ENCODE data around the gene AGER.
"Not testable (repeated sequence)": the region's sequence is repeated elsewhere in the genome, so short reads cannot be mapped to it uniquely, and the experiment has no call there.

The AGER gene

DNA sequence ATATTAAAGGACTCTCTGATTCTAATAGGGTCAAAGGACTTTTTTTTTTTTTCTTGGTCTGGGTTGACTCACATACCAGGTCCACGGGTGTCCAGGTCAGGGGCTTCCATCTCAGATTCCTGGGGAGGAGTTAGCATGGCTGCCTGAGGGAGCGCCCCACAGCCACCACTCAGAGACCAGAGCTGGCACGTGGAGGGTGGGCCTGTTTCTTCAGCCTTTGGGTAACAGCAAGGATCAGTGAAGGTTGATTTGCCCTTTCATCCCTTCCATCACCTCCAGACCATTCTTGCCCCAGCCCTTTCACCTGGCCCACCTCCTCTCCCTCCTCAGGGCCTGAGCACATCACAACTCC, 14.3 kb upstream of the AGER start:
- no peak for DNase-seq

DNA sequence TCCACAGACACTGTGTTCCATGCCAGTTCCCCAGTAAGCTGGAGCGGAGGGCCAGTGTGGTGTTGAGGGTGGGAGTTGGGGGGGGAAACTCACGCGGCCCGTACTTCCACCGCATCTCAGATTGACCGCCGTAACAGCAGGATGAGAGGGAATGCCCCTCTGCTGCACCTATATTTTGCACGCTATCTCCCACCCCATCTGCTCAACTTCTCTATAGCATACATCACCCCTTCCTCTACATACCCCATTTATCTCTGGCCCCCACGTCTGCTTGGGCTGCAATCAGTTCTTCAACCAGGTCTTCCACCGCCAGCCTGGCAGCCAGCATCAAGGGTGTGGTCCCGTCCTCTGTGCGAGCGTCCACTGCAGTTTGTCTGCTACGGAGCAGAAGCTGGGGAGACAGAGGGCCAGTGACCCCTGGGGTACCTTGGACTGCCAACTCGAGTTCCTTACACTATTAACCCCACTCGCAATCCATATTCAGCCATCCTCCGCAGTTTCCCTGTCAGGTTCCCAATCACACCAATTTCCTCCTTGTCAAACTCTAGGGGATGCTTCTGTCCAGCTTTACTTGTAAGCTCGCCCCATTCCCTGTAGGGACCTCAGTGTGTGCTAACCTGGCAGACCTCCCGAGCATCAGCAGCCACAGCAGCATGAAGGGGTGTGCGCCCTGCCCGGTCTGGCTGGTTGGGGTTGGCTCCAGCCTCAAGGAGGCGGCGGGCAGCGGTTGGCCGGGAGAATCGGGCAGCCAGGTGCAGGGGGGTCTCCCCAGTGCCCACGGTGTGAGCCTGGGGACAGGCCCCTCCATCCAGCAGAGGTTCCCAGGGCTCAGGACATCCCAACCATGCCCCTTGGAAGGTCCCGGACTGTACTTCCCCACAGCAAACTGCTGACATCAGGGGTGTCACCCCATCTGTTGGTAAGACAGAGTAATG, 12.9 kb upstream of the AGER start:
- no peak for DNase-seq

DNA sequence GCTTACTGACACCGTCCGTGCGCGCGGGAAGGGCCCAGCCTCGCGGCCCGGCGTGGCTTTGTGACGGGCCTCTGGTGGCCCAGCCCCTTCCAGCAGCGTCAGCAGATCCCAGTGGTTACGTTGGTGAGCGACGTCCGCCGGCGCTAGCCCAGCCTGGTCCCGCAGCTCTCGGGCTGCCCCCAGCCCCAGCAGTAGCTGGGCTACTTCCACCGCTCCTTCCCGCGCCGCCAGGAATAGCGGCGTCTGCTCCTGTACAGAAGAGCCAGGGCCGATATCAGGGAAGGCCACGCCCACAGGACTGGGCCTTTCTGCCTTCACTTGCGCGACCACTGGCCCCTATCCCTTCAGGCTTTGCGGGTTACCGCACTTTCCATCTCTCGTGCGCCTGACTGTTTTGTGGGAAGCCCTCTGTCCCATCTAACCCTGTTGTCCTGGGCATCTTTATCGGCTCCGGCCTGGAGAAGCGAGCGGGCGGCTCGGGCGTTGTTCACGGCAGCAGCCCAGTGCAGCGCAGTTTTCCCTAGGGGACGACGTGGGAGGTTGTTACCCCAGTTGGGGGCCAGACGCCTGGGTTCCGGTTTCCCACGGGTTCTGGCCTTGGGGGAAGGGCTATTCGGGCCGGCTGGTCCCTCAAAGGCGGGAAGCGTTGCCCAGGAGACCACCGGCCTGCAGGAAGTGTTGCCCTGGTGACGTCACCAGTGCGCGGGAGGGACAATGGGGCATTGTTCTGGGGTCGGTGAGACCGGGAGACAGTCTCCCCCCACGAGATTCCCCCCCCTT, 12.0 kb upstream of the AGER start:
- DNase-seq: peak; percentile 89

DNA sequence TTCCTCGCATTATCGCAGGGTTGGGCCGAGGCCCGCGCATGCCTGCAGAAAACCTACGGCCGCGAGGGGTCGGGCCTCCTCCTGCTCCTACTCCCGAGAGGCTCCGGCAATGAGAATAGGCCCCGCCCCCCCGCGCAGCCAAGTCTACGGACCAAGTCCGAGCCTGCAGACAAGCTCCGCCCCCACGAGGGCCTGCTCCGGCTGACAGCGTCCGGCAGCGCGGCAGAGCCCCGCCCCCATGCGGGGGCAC, 11.5 kb upstream of the AGER start:
- peak; percentile 100 for DNase-seq

DNA sequence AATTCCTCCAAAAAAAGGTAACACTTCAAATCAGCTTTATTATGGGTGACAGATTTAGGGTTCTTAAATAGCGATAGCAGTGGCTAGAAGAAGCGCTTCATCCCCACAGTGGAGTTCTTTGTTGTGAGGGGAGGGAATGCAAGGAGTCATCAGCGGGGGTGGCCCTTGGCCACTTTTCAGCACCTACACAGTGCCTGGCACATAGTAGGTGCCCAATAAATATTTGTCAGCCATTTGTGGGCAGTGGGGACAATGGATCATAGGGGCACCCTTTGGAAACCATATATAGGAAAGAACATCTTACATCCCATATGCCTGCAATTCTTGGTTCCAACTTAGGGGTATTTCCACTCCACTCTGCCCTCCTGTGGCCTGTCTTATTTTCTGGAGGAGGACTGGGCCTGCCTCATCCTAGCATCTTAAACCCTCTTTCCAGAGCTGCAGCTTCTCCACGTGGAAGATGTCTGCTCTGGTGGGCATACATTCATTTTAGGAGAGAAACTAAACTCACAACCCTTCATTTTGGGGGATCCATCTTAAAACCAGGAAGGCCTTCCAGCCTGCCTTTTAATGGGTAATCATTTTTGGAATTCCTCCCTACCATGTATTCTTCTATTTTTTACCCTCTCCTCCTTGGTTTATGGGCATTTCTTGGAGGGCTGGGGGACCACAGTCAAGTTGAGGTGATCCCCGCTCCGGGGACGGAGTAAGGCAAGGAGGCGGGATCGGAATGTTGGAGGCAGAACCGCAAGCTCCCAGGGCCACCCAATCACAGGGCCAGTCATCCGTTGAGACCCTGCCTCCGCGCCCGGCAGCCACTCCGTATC, 11.0 kb upstream of the AGER start:
- peak; percentile 67 for DNase-seq

DNA sequence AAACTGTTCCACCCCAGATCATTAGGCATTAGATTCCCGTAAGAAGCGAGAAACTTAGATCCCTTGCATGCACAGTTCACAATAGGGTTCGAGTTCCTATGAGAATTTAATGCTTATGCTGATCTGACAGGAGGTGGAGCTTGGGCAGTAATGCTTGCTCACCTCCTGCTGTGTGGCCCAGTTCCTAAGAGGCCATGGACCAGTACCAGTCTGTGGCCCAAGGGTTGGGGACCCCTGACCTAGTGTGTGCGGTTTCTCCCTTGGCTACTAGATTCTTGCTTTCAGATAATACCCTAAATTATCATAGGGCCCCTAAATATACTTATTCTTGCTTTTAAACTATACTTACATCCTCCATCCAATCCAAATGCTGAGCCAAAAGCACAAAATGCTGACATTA, 10.3 kb upstream of the AGER start:
- DNase-seq: no peak

DNA sequence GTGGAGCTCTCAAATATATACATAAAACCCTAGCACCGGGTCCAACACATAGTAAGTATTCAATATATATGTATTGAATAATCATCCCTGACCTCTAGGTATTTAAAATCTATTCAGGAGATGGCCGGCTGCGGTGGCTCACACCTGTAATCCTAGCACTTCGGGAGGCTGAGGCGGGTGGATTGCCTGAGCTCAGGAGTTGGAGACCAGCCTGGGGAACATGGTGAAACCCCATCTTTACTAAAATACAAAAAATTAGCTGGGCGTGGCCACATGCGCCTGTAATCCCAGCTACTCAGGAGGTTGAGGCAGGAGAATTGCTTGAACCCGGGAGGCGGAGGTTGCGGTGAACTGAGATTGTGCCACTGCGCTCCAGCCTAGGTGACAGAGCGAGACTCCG, 9.0 kb upstream of the AGER start:
- DNase-seq: not testable (repeated sequence)

DNA sequence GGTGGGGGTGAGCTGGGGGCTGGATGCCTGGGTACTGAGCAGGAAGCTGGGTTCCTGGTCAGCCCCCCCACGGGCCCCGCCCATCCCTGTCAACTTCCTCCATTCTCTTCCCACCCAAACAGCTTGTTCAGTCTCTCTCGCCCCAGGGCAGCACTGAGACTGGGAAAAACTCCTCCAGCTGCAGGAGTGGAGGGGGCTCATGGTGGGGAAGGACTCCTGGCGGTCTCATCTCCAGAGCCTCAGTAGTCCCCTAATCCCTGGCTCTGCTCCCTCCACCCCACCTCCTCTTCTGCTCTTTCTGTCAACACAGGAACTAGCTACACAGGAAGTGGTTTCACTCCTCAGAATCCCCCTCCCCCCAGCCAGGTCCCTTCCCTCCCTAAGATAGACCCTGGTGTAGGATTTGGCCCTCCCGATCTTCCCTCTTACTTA, 8.6 kb upstream of the AGER start, which contains the start of gene GPSM3:
GPSM3 (minus strand) TSS at position 36 of the 432 bp plus-strand sequence. CDS start 130 bp downstream, outside the sequence.
- DNase-seq: peak; percentile 75

DNA sequence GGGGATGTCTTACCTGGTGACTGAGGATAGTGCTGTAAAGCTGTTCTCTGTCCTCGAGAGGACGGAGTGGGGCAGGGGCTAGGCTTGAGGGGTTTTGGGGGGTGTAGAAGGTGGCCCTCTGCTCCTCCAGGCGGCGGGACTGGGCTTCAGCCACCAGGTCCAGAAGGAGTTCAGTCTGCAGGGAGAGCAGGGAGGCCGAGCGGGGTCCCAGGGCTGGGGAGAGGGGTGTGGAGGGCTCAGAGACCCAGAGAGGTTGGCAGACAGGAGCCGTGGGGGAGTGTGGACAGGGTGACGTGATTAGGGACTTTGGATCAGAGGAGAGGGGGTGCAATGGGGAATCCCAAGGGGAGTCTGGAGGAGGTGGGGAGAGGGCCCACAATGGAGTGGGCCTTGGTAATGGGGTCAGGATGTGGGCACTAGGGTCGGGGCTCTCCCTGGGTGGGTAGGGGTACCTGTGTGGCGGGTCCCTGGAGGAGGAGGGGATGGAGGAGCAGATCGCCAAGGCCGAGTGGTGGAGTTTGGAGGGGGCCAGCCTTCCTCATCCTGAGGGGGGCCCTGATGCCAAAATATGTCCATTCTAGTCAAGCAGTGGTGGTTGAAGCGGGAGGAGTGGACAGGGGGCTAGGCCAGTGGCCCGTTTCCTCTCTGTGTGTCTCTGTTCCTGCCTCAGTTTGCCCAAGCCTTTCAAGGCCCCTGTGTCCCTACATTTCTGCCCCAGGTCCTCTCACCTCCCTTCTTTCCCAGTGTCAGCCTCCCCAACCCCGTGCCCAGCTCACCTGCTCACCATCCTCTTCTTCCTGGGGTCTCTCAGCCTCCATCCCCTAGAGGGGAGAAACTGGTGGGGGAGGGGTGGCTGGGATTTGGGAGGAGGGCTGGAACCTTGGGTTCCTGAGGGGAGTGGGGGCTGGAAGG, 7.9 kb upstream of the AGER start:
- peak; percentile 59 for DNase-seq

DNA sequence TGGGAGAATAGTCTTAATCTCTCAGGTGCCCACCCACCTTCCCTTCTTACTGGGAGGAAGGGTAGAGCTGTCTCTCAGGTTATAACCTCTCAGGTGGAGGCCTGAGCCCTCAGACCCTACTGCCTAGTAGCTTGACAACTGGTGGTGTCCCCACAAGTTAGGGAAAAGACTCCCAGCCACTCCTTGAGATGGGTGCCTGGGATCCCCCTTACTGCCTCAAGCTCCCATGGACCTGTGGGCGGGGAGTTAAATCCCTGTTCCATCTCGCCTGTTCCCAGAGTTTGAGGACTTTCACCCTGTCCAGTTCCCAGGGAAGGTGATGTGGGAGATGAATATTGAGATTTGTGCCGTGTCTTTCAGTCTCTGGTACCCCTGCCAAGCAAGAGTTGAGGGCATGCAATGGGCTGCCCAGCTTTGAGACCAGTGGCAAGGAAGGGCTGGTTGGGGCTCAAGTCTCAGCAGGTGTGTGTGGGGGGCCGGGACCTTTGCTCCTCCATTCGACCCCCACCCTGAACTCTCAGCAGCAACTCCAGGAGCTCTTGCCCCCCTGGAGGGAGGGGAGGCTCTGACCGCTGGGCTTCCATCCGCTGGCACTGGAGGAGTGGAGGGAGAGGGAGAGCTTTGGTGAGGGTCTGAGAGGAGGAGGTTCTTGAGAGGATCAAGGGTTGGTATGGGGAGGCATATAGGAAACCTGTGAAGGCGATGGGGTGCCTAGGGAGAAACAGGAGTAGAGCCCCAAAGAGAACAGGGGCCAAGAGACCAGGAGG, 7.0 kb upstream of the AGER start:
- DNase-seq: no peak

DNA sequence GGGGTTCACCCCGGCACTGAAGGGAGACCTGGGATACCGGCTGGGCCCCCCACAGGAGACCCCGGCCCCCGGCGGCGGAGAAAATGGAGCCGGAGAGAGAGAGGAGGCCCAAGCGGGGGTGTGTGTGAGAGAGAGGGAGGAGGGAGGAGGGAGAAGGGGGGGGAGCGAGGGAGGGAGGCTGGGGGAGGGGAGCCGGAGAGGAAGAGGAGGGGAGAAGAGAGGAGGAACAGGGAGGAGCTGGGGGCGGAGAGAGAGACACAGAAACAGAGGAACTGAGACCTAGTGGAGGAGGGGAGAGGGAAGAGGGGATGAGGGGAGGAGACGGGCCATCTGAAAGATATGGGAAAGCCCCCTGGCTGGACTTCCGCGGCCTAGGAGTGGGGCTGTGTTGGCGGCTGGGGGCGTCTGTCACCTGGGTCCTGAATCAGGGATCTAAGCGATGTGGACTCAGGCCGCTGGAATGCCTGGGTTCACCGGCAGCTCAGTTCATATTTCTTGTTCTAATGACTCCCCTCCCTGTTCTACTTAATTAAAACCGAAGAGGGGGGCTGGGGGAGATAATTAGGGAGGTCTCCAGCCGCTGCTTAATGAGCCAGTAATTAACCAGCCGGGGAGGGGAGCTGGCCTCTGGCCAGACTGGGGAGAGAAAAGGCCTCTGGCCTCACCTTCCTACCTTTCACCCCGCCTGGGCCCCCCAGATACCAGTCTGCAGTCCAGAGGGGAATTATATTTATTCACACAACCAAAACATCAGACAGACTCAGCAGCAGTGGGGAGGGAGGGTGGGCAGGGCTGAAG, 6.2 kb upstream of the AGER start, which contains the start of gene PBX2:
PBX2 (minus strand) TSS at position 149 of the 798 bp plus-strand sequence. CDS start 287 bp downstream, outside the sequence.
- peak; percentile 87 for DNase-seq

DNA sequence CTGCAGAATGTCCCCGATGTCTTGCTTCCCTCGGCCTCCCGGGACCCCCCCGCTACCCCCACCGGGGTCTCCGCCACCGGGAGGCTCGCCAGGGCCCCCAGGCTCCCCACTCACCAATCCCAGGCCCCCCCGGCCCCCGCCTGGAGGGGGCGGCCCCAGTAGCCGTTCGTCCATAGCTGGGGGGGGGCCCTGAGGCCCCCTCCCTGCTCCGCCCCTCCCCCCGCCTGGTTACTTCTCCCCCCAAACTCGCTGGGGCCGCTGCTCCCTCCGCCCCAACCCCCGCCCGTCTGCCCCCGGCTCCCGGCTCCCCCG, 5.6 kb upstream of the AGER start:
- DNase-seq: no peak

DNA sequence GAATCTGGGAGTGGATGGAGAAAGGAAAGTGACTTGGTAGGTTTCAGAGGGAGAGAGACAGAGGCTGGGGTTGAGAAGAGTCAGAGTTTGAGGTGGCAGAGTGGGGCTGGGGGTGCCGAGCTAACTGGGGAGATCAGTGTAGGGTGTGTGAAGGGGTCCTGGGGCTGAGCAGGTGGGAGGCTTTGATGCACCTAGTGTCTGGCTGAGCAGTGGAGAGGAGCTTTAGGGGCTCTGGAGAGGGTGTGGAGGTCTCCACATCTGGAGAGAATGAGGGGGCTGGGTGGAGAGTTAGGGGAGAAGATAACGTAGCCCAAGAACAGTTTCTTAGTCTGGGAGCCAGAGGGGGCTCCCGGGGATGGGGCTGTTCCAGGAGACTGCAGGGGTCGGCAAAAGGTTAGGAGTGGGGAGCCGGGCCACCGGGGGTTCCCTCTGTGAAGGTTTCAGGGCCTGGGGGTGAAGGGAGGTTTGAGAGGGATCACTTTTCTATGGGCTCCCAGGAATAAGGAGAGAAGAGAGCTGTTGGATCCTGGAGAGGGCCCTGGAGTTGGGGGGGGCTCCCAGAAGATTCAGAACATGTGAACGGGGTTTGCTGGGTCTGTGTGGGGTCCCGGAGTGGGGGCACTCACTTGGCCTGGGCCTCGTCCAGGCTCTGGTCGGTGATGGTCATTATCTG, 5.2 kb upstream of the AGER start:
- no peak for DNase-seq

DNA sequence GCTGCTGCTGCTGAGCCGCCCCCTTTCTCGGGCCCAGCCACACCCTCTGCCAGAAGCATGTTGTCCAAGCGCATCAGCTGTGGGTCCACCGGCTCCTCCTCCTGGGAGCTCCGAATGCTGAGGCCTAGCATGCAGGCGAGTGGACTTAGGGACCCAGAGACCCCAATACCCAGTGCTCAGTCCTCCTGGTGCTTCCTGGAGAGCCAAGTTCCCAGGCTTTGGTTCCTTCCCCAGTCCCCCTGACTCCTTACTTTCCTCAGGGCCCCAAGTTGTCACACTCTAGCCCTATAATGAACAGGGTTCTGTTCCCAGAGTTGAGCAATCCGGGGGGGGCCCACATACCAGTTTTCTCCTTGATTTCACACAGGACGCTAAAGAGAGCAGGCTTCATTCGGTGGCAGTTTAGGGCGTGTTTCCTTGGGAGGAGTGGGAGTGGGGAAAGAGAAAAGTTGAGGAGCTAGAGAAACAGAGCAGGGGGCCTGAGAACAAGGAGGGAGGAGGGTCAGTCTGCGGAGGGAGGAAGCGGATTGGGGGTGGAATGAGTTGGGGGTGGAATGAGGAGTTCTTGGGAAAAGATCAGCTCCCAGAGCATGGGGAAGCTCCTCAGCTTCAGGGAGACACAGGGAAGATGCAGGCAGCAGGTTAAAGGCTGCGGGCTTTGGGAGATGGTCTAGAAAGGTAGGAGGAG, 4.5 kb upstream of the AGER start:
- no peak for DNase-seq

DNA sequence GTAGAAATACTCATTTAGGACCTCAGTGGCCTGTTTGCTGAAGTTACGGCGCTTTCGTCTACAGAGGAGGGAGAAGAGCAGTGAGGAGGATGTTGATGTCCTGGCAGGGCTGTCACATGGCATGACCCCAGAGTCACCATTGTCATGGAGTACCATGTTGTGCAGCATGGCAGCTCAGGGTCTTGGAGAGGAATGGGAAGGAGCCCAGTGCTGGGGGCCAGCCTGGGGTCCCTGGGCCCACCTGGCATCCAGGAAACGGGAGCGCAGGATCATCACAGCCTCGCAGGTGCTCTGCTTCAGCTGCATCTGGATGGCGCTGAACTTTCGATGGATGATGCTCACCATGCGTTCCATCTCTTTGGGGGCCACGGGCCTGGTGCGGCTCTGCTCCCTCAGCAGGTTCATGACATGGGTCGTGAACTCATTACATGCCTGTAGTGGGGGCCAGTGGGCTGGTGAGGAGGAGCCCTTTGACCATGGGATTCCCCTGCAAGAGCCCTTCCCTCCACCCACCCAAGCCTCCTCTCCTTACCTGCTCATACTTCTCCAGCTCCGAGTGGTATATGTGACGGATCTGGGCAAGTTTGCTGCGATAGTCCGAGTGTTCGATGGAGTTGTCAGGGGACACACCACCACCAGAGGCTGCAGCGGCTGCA, 3.8 kb upstream of the AGER start:
- not testable (repeated sequence) for DNase-seq

DNA sequence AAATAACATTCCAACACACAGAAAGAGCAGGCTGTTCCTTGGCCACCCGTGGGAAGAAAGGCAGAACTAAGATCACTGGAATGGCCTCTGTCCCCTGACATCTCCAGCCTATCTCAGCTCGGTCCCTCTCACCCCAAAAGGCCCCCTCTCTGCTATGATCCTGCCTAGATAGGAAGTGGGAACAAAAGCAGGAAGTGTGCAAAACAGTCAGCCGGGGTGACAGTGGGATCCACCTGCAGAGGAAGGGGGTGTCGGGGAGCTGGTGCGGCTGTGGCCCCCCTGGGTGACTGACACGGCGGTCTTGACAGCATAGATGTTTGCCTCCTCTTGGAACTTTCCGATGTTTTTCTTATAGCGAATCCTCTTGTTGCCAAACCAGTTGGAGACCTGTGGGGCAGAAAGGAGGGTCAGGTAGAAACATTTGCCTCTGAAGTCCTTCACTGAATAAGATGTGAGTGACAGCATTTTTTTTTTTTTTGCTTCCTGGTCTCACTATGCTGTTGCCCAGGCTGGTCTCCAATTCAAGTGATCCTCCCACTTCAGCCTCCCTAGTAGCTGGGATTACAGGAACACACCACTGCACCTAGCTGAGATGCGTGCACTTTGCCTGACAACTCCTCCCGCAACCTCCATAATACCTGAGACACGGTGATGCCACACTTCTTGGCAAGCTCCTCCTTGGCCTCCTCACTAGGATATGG, 3.1 kb upstream of the AGER start:
- DNase-seq: no peak

DNA sequence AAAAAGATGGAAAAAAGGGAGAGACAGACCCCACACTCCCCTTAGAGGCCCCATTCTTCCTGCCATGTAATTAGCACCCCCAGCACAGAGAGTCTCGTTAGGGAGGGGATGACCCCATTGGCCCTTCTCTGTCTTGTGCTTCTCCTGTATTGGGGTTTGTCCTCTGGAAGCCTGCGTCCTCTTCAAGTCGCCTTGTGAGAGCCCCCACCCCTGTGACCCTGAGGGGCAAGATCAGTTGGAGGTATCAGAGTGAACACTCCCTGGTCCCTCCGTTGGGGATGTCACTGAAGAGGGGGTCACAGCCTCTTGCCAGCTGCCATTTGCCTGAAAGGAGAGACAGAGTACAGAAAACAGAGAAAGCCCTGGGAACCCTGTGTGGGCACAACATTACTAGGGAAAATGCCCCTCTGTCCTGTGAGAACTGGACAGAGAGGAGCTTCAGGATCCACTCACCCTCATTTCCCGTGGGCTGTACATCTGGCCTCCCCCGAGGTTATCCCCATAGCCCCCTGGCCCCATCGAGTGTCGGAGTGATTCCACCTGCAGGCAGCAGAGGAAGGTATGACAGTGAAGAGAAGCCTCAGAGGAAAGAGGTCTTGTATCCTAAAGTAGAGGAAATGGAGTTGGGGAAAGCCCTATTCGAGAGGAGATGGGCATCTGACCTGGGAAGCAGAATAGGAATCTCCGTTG, 2.2 kb upstream of the AGER start:
- not testable (repeated sequence) for DNase-seq
